K562 (cell line): ENCODE measurements around the gene LZTR1. TPM values are rescaled to one million over a fixed set of nuclear protein-coding genes. Genes with fewer than 3 reads are reported as not detected.

Experiments
- ATAC-seq: fragments of 200-7000 bp; cut with Tn5 transposase; 3 replicates; pipeline ENCODE4 v1.9.1; 2020; ENCODE audit warnings: moderate library complexity
- BruUV-seq: library from RNA; stranded (reverse); fragments of 400-500 nt; replicated peaks from 2 replicates; lab custom pipeline; 2021; lab: Mats Ljungman, UMichigan
- CTCF ChIA-PET: fragments of 300-600 bp; formaldehyde crosslinking; extraction: SDS; loops from one replicate; lab custom pipeline; 2021; ENCODE audit warnings: low intra/inter-chr PET ratio; lab: Yijun Ruan, JAX
- POLR2A ChIA-PET: fragments of 300-600, 350-650 bp; sonication (Branson Sonifier 250); formaldehyde crosslinking; extraction: SDS; loops from one replicate; lab custom pipeline; 2021; ENCODE audit warnings: antibody characterized with exemption, inconsistent platforms; lab: Yijun Ruan, JAX
- DNase-seq, 4 experiments: peaks; one replicate each; pipeline versions ENCODE4 v3.0.0 to v3.0.0-alpha.2; 2011 to 2018; ENCODE audit warnings: low spot score in 3 of 4, mixed read lengths in 3 of 4; ENCODE audit errors: extremely low read depth in 1 of 4
- FAIRE-seq: peaks from 2 replicates; lab custom pipeline; 2011; peaks lifted over from hg19 to GRCh38; lab: Jason Lieb, UNC
- H2AFZ ChIP-seq: 2 replicates; pipeline ENCODE4 v1.6.0; 2011; ENCODE audit warnings: low read depth, low read length, control low read depth, inconsistent platforms
- H3K27ac ChIP-seq: fragments of 200-600 bp; 3 replicates; pipeline ENCODE4 v1.8.0; 2011; ENCODE audit warnings: low read depth, mild to moderate bottlenecking, control low read depth, inconsistent platforms, low read length, moderate library complexity, mixed read lengths; ENCODE audit errors: extremely low read depth
- H3K27me3 ChIP-seq, 2 experiments: fragments of 300-600 bp in 1 of 2; 2 replicates in 1 of 2; 3 replicates in 1 of 2; pipeline versions ENCODE4 v1.6.0 to v1.8.0; 2011; ENCODE audit warnings: inconsistent platforms in 2 of 2, low read length in 2 of 2, mild to moderate bottlenecking in 1 of 2, mixed read lengths in 1 of 2, moderate library complexity in 1 of 2; ENCODE audit not compliant: control insufficient read depth in 2 of 2, insufficient read depth in 2 of 2
- H3K36me3 ChIP-seq: fragments of 300-600 bp; 3 replicates; pipeline ENCODE4 v1.8.0; 2011; ENCODE audit warnings: mild to moderate bottlenecking, low read length, inconsistent platforms; ENCODE audit not compliant: control insufficient read depth, insufficient read depth
- H3K4me1 ChIP-seq, 2 experiments: fragments of 200-600 bp in 1 of 2; replicated peaks in 1 of 2; 2 replicates in 1 of 2; 3 replicates in 1 of 2; pipeline versions ENCODE4 v1.5.1 to v1.8.0; 2011; ENCODE audit warnings: inconsistent platforms in 2 of 2, low read length in 2 of 2, mild to moderate bottlenecking in 1 of 2, mixed read lengths in 1 of 2, moderate library complexity in 1 of 2; ENCODE audit not compliant: control insufficient read depth in 2 of 2, insufficient read depth in 2 of 2
- H3K4me2 ChIP-seq: 2 replicates; pipeline ENCODE4 v1.6.1; 2011; ENCODE audit warnings: low read length, control low read depth, inconsistent platforms, mixed read lengths; ENCODE audit not compliant: insufficient read depth
- H3K4me3 ChIP-seq: fragments of 200-600 bp; sonication (generic), shearing (Covaris generic); 2 replicates; pipeline ENCODE4 v1.5.1; 2016; ENCODE audit warnings: control low read depth, inconsistent platforms
- H3K79me2 ChIP-seq: fragments of 200-600 bp; 3 replicates; pipeline ENCODE4 v1.8.0; 2011; ENCODE audit warnings: low read length, inconsistent platforms; ENCODE audit not compliant: control insufficient read depth, insufficient read depth
- H3K9ac ChIP-seq, 2 experiments: 2 replicates each; pipeline versions ENCODE4 v1.6.0 to v1.6.1; 2011; ENCODE audit warnings: low read depth in 2 of 2, low read length in 2 of 2, control low read depth in 1 of 2, inconsistent platforms in 1 of 2, mild to moderate bottlenecking in 1 of 2, mixed read lengths in 1 of 2; ENCODE audit not compliant: insufficient read depth in 1 of 2
- H3K9me1 ChIP-seq: one replicate; pipeline ENCODE4 v1.6.0; 2011; ENCODE audit warnings: inconsistent platforms, mild to moderate bottlenecking, low read length, moderate library complexity; ENCODE audit not compliant: control insufficient read depth, insufficient read depth
- H3K9me3 ChIP-seq: replicated peaks from 2 replicates; pipeline ENCODE4 v1.5.1; 2011; ENCODE audit warnings: low read depth, low read length, inconsistent platforms; ENCODE audit not compliant: control insufficient read depth, insufficient read depth
- H4K20me1 ChIP-seq: replicated peaks from 2 replicates; pipeline ENCODE4 v1.6.1; 2011; ENCODE audit warnings: low read length, inconsistent platforms, mixed read lengths; ENCODE audit not compliant: control insufficient read depth, insufficient read depth
- BRCA1 ChIP-seq, 2 experiments: fragments of 450-650 bp in 1 of 2; sonication (generic) in 1 of 2; formaldehyde crosslinking in 1 of 2; IDR thresholded peaks; 2 replicates each; pipeline versions ENCODE4 v1.5.0 to v1.6.1; 2017 to 2020; ENCODE audit warnings: mild to moderate bottlenecking in 1 of 2, missing genetic modification reagents in 1 of 2
- CREB1 ChIP-seq, 2 experiments: sonication (generic) in 1 of 2; formaldehyde crosslinking in 1 of 2; IDR thresholded peaks; 2 replicates each; pipeline versions ENCODE4 v1.6.1 to v1.8.0; 2012 to 2022; ENCODE audit warnings: inconsistent platforms in 1 of 2, mild to moderate bottlenecking in 1 of 2, missing genetic modification reagents in 1 of 2, moderate library complexity in 1 of 2
- MTA1 ChIP-seq: fragments of 450-650 bp; IDR thresholded peaks from 2 replicates; pipeline ENCODE4 v1.6.1; 2017; ENCODE audit warnings: borderline replicate concordance
- POLR3A ChIP-seq: IDR thresholded peaks from 2 replicates; pipeline ENCODE4 v1.6.1; 2011; ENCODE audit warnings: borderline replicate concordance, mild to moderate bottlenecking, moderate library complexity; ENCODE audit not compliant: insufficient read length, insufficient read depth; ENCODE audit errors: extremely low read depth
- POU5F1 ChIP-seq: fragments of 150-350 bp; IDR thresholded peaks from 2 replicates; pipeline ENCODE4 v1.6.1; 2014; ENCODE audit warnings: borderline replicate concordance, low read length, low read depth, mild to moderate bottlenecking; ENCODE audit not compliant: partially characterized antibody
- RBM39 ChIP-seq: fragments of 200-400 bp; formaldehyde crosslinking; optimal IDR thresholded peaks from 2 replicates; pipeline ENCODE3; 2018; ENCODE audit warnings: low read depth, low read length
- RCOR1 ChIP-seq, 2 experiments: IDR thresholded peaks; 2 replicates each; pipeline ENCODE4 v1.6.1; 2012; ENCODE audit warnings: low read depth in 2 of 2, low read length in 2 of 2, borderline replicate concordance in 1 of 2, improper control_type of control experiment in 1 of 2
- SRSF3 ChIP-seq: fragments of 200-400 bp; formaldehyde crosslinking; IDR thresholded peaks from 2 replicates; pipeline ENCODE4 v1.6.1; 2016; ENCODE audit warnings: mild to moderate bottlenecking, low read length, moderate library complexity; ENCODE audit not compliant: insufficient read depth
- TSC22D4 ChIP-seq: fragments of 450-650 bp; IDR thresholded peaks from 2 replicates; pipeline ENCODE4 v1.6.1; 2016; ENCODE audit warnings: missing genetic modification characterization, missing biosample characterization, control low read depth
- ZNF668 ChIP-seq: fragments of 250-450 bp; sonication (Bioruptor Pico); IDR thresholded peaks from 2 replicates; pipeline ENCODE4 v1.8.0; 2022; ENCODE audit warnings: mild to moderate bottlenecking, inconsistent platforms
- ZNF766 ChIP-seq: fragments of 200-800 bp; sonication (Bioruptor generic); conservative IDR thresholded peaks from 2 replicates; pipeline ENCODE4 v1.6.1; 2016; ENCODE audit warnings: missing genetic modification characterization, missing compliant biosample characterization
- WGBS: fragments of 100-300 bp; shearing (Covaris generic); methylation state at CpG from one replicate; pipeline ENCODE4 v1.1.6; 2016; ENCODE audit warnings: low coverage, mixed read lengths; ENCODE audit not compliant: insufficient coverage; ENCODE audit errors: missing lambda C conversion rate; 5-methylcytosine and 5-hydroxymethylcytosine counted together
- in situ Hi-C: fragments of 300-500 bp; cut with MboI; formaldehyde crosslinking; loops from 4 replicates; pipeline ENCODE4 v1.15.0; 2018; ENCODE audit warnings: inconsistent platforms, mixed read lengths
- intact Hi-C: fragments of 100-400 bp; cut with micrococcal nuclease; formaldehyde crosslinking; loops from 2 replicates; pipeline ENCODE4 v1.14.2; 2022
- polyA plus RNA-seq, 8 experiments: library from polyadenylated mRNA; depleted of rRNA in 4 of 8; stranded (reverse) in 5 of 8; unstranded in 3 of 8; fragments of >200 nt; fragmentation: Nextera tagmentation in 2 of 8; fragmentation: Illumina TruSeq in 1 of 8; extraction: Ambion mirVana in 2 of 8; extraction: Trizol in 1 of 8; gene quantifications; 2 replicates each; pipeline versions ENCODE4 v1.2.1 to v1.2.3, GENCODE V29; 2011 to 2014; ENCODE audit warnings: inconsistent platforms in 1 of 8, missing spikeins in 1 of 8
- total RNA-seq, 7 experiments: library from RNA; depleted of rRNA in 6 of 7; stranded (reverse); fragments of >200 nt in 6 of 7; fragmentation: Illumina TruSeq in 2 of 7; extraction: Trizol in 2 of 7; gene quantifications; 2 replicates each; pipeline versions ENCODE4 v1.2.1 to v1.2.3, GENCODE V29; 2011 to 2021; ENCODE audit warnings: low replicate concordance in 1 of 7
- TF ChIP-seq, protein P1 (sequence below), 3 experiments: IDR thresholded peaks in 2 of 3; conservative IDR thresholded peaks in 1 of 3; 2 replicates each; pipeline ENCODE4 v1.5.1; 2011 to 2012; ENCODE audit warnings: low read length in 3 of 3, mild to moderate bottlenecking in 3 of 3, control low read depth in 2 of 3, improper control_type of control experiment in 1 of 3, inconsistent platforms in 1 of 3, low read depth in 1 of 3, mixed read lengths in 1 of 3, moderate library complexity in 1 of 3; ENCODE audit not compliant: insufficient read depth in 2 of 3
- TF ChIP-seq, protein P2 (sequence below), 2 experiments: fragments of 250-450 bp in 1 of 2; fragments of 450-650 bp in 1 of 2; sonication (Bioruptor Pico) in 1 of 2; IDR thresholded peaks; 2 replicates each; pipeline versions ENCODE4 v1.6.1 to v1.8.0; 2016 to 2021; ENCODE audit warnings: mild to moderate bottlenecking in 2 of 2, moderate library complexity in 2 of 2, missing compliant biosample characterization in 1 of 2, missing genetic modification characterization in 1 of 2
- TF ChIP-seq, protein P3 (sequence below): fragments of 450-650 bp; IDR thresholded peaks from 2 replicates; pipeline ENCODE4 v1.7.0; 2016; ENCODE audit warnings: borderline replicate concordance

LZTR1 gene
- total and polyA plus RNA-seq, 9 of the 15 experiments (the other 6 are each of a cell fraction or from before 2014, with no cell fraction given), result 2.2 to 135 (median 63.0) TPM

DNA sequence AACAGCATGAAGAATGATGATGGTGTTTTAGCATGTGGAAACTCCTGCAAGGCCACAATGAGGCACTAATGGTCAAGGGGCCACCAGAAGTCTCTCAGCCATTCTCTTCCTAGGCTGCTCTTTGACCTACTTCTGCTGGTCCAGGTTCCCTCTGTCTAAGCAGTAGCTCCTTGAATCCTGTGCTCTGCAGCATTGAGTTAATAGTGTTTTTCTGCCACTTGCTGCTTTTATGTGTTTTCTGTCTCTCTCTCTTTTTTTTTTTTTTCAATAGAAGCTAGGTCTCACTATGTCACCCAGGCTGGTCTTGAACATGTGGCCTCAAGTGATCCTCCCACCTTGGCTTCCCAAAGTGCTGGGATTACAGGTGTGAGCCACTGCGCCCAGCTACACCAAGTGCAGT is 35.1 kb upstream of the LZTR1 start:
- no peak overlapping the region for H3K4me2 ChIP-seq
- ChIA-PET POLR2A (interaction anchor here (0.6 to 64.4 kb wide), 9 partner anchors 10 to 859 kb away, joined by 3 to 1556 read pairs (median 4); partner anchors contain the start of genes CRKL and LZTR1), CTCF (no interaction called here)
- in situ Hi-C loops, result no loop called here
- no peak for DNase-seq
- WGBS, result 93% methylated on average over 1 of the region's 1 CpG
- no peak overlapping the region for H2AFZ ChIP-seq
- peaks cover 28% of the 10 kb centered on the region for H3K9me1 ChIP-seq
- no TSS peak for BruUV-seq
- peaks cover 93% of the 10 kb centered on the region for H3K36me3 ChIP-seq
- ATAC-seq, result no peak; the same call in 1 of the 3 replicates
- intact Hi-C loops, result no loop called here
- no peak for FAIRE-seq
- H3K4me3 ChIP-seq, result no peak overlapping the region
- H3K9ac ChIP-seq, result peak overlapping the region in 1 of 2 experiments; percentile 2; a peak in 1 of 4 replicates
- peaks cover 97% of the 10 kb centered on the region for H4K20me1 ChIP-seq
- H3K27me3 ChIP-seq, result no peaks in the 10 kb centered on the region
- peaks cover 100% of the 10 kb centered on the region for H3K79me2 ChIP-seq
- H3K27ac ChIP-seq, result no peak overlapping the region
- no peaks in the 10 kb centered on the region for H3K9me3 ChIP-seq
- peaks cover 7 to 13% of the 10 kb centered on the region in 2 experiments; a peak in 3 of 5 replicates for H3K4me1 ChIP-seq
- TF ChIP-seq POLR3A, result peak; percentile 6
- TF ChIP-seq, protein P1, sequence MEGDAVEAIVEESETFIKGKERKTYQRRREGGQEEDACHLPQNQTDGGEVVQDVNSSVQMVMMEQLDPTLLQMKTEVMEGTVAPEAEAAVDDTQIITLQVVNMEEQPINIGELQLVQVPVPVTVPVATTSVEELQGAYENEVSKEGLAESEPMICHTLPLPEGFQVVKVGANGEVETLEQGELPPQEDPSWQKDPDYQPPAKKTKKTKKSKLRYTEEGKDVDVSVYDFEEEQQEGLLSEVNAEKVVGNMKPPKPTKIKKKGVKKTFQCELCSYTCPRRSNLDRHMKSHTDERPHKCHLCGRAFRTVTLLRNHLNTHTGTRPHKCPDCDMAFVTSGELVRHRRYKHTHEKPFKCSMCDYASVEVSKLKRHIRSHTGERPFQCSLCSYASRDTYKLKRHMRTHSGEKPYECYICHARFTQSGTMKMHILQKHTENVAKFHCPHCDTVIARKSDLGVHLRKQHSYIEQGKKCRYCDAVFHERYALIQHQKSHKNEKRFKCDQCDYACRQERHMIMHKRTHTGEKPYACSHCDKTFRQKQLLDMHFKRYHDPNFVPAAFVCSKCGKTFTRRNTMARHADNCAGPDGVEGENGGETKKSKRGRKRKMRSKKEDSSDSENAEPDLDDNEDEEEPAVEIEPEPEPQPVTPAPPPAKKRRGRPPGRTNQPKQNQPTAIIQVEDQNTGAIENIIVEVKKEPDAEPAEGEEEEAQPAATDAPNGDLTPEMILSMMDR (IDR thresholded peaks at IDR 0.05 in 2 of 3, conservative IDR thresholded peaks at IDR 0.05 in 1 of 3; ENCODE audit: insufficient read depth in 2 of 3, low read depth in 1 of 3, low read length in 3 of 3), result 0 out of 6 replicates have a peak, but pooled peaks of 1 of the 3 experiments have one; percentile 8
- TF ChIP-seq SRSF3, result no peak
- TF ChIP-seq ZNF766 (CRISPR knock-in tag), result 0 out of 2 replicates have a peak, but pooled peaks have one; percentile 20
- no peak for TF ChIP-seq RCOR1 (IDR thresholded peaks at IDR 0.05; ENCODE audit: borderline replicate concordance in 1 of 2, low read depth in 2 of 2, low read length in 2 of 2)
- peak; percentile 89; the same call in 1 of the 2 replicates for TF ChIP-seq TSC22D4 (tag)
- no peak for TF ChIP-seq POU5F1
- TF ChIP-seq BRCA1 (IDR thresholded peaks at IDR 0.05), result no peak
- no peak for TF ChIP-seq BRCA1 (CRISPR knock-in tag; IDR thresholded peaks at IDR 0.05)
- TF ChIP-seq ZNF668, result 0 out of 2 replicates have a peak, but pooled peaks have one; percentile 15
- peak; percentile 35 for TF ChIP-seq RBM39
- TF ChIP-seq, protein P2, sequence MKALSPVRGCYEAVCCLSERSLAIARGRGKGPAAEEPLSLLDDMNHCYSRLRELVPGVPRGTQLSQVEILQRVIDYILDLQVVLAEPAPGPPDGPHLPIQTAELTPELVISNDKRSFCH (CRISPR knock-in tag; IDR thresholded peaks at IDR 0.05), result no peak
- TF ChIP-seq, protein P2 (tag; IDR thresholded peaks at IDR 0.05), result 0 out of 2 replicates have a peak, but pooled peaks have one; percentile 60
- no peak for TF ChIP-seq MTA1
- TF ChIP-seq, protein P3, sequence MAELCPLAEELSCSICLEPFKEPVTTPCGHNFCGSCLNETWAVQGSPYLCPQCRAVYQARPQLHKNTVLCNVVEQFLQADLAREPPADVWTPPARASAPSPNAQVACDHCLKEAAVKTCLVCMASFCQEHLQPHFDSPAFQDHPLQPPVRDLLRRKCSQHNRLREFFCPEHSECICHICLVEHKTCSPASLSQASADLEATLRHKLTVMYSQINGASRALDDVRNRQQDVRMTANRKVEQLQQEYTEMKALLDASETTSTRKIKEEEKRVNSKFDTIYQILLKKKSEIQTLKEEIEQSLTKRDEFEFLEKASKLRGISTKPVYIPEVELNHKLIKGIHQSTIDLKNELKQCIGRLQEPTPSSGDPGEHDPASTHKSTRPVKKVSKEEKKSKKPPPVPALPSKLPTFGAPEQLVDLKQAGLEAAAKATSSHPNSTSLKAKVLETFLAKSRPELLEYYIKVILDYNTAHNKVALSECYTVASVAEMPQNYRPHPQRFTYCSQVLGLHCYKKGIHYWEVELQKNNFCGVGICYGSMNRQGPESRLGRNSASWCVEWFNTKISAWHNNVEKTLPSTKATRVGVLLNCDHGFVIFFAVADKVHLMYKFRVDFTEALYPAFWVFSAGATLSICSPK, result 0 out of 2 replicates have a peak, but pooled peaks have one; percentile 2
- no peak for TF ChIP-seq CREB1 (IDR thresholded peaks at IDR 0.05)
- 0 out of 2 replicates have a peak, but pooled peaks have one; percentile 10 for TF ChIP-seq CREB1 (CRISPR knock-in tag; IDR thresholded peaks at IDR 0.05)
